ENCODE results near the gene AJUBA. TPM values are rescaled to one million over a fixed set of nuclear protein-coding genes. Genes with fewer than 3 reads are reported as not detected.
"Not testable (repeated sequence)": the region's sequence is repeated elsewhere in the genome, so short reads cannot be mapped to it uniquely, and the experiment has no call there.

Gene AJUBA
- total RNA-seq, 1 donor from 2014 or later: 111 TPM

DNA sequence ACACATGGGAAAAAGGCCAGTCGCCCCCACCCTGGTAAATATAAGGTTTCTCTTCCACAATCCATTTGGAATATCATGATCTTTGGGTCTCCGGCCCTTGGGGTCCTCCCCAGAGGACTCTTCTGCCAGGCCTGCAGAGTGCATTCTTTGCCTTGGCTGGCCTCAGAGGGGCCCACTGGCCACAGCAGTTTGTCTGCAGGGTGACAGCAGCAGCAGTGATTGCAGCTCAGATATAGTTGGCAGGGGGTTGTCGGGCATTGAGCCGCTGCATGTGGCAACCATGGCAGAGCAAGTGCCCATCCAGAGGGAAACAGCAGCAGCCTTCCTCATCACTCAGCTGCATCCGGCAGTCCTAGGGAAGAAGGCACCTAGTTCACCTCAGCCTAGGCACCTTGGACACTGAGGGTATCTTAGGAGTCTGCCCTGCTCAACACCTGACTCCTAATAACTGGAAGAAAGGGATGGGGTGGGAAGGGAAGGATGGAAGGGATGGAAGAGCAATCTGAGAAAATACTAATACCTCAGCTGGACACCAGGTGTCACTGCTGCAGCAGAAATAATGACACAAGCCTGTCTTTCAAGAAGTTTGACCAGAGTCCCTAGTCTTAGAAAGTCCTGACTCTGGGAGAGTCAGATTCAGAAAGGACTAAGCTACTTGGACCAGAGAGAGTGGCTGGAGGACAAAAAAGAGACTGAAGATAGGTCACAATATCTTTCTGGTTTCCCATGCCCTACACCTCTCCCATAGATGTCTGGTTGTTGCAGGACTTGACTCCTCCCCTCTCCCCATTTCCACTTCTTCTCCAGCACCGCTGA is 8.9 kb downstream of the AJUBA start:
- Mint-ChIP-seq H3K27ac (ENCODE audit: unreplicated experiment) (peak overlapping the region; percentile 56), H3K9me3 (ENCODE audit: unreplicated experiment) (no peaks in the 10 kb centered on the region), H3K4me1 (ENCODE audit: unreplicated experiment) (peaks cover 51% of the 10 kb centered on the region), H3K4me3 (ENCODE audit: unreplicated experiment) (peak overlapping the region; percentile 36), H3K36me3 (ENCODE audit: unreplicated experiment) (peaks cover 50% of the 10 kb centered on the region), H3K27me3 (ENCODE audit: unreplicated experiment) (no peaks in the 10 kb centered on the region)
- DNase-seq (ENCODE audit: extremely low spot score, unreplicated experiment): no peak
- TF ChIP-seq CTCF (IDR thresholded peaks at IDR 0.05): peak; percentile 76

DNA sequence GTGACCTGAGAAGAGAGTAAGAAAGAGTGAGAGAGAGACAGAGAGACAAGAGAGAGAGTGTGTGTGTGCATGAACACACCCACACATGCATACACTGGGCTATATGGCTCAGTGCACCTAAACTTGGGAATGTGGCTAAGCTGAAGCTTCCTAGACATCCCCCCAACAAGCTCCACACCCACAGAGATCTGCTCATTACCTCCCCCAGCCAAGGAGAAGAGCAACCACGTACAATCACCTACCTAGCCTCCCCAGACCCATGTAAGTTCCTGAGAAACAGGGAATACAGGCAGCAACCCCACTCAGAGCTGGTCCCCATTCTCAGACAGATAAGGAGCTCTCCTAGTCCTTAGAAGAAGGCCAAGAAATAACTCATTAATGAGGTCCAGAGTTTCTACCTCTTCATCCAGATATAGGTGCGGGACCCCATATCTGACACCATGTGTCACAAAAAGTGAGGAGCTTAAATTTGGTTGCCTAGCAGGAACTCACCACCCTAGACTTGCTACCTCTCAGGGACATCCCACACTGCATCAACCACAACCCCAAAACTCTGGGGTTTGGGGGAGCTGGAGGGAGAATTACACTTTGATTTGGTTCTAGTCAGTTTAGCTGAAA is 9.9 kb downstream of the AJUBA start:
- H3K27ac Mint-ChIP-seq (ENCODE audit: unreplicated experiment): no peak overlapping the region
- no peak overlapping the region for H3K4me3 Mint-ChIP-seq (ENCODE audit: unreplicated experiment)
- H3K27me3 Mint-ChIP-seq (ENCODE audit: unreplicated experiment): no peaks in the 10 kb centered on the region
- peaks cover 41% of the 10 kb centered on the region for H3K4me1 Mint-ChIP-seq (ENCODE audit: unreplicated experiment)
- no peaks in the 10 kb centered on the region for H3K9me3 Mint-ChIP-seq (ENCODE audit: unreplicated experiment)
- TF ChIP-seq CTCF (IDR thresholded peaks at IDR 0.05): no peak
- H3K36me3 Mint-ChIP-seq (ENCODE audit: unreplicated experiment): peaks cover 48% of the 10 kb centered on the region
- DNase-seq (ENCODE audit: extremely low spot score, unreplicated experiment): no peak

GRCh38 chr14:22971152-22971551 is 11.2 kb downstream of the AJUBA start:
- no peak for TF ChIP-seq CTCF (IDR thresholded peaks at IDR 0.05)
- no peak overlapping the region for H3K4me3 Mint-ChIP-seq (ENCODE audit: unreplicated experiment)
- no peaks in the 10 kb centered on the region for H3K9me3 Mint-ChIP-seq (ENCODE audit: unreplicated experiment)
- DNase-seq (ENCODE audit: extremely low spot score, unreplicated experiment): no peak
- peaks cover 28% of the 10 kb centered on the region for H3K4me1 Mint-ChIP-seq (ENCODE audit: unreplicated experiment)
- peaks cover 46% of the 10 kb centered on the region for H3K36me3 Mint-ChIP-seq (ENCODE audit: unreplicated experiment)
- H3K27me3 Mint-ChIP-seq (ENCODE audit: unreplicated experiment): no peaks in the 10 kb centered on the region
- no peak overlapping the region for H3K27ac Mint-ChIP-seq (ENCODE audit: unreplicated experiment)

- no peaks in the 10 kb centered on the region for H3K9me3 Mint-ChIP-seq (ENCODE audit: unreplicated experiment)
- H3K4me1 Mint-ChIP-seq (ENCODE audit: unreplicated experiment): no peaks in the 10 kb centered on the region
- H3K27me3 Mint-ChIP-seq (ENCODE audit: unreplicated experiment): no peaks in the 10 kb centered on the region
- no peak for DNase-seq (ENCODE audit: extremely low spot score, unreplicated experiment)
- no peak for TF ChIP-seq CTCF (IDR thresholded peaks at IDR 0.05)
- no peak overlapping the region for H3K27ac Mint-ChIP-seq (ENCODE audit: unreplicated experiment)
- peaks cover 15% of the 10 kb centered on the region for H3K36me3 Mint-ChIP-seq (ENCODE audit: unreplicated experiment)
- H3K4me3 Mint-ChIP-seq (ENCODE audit: unreplicated experiment): no peak overlapping the region
Measured at GRCh38 chr14:22966783-22967269, 15.5 kb downstream of the AJUBA start.

DNA sequence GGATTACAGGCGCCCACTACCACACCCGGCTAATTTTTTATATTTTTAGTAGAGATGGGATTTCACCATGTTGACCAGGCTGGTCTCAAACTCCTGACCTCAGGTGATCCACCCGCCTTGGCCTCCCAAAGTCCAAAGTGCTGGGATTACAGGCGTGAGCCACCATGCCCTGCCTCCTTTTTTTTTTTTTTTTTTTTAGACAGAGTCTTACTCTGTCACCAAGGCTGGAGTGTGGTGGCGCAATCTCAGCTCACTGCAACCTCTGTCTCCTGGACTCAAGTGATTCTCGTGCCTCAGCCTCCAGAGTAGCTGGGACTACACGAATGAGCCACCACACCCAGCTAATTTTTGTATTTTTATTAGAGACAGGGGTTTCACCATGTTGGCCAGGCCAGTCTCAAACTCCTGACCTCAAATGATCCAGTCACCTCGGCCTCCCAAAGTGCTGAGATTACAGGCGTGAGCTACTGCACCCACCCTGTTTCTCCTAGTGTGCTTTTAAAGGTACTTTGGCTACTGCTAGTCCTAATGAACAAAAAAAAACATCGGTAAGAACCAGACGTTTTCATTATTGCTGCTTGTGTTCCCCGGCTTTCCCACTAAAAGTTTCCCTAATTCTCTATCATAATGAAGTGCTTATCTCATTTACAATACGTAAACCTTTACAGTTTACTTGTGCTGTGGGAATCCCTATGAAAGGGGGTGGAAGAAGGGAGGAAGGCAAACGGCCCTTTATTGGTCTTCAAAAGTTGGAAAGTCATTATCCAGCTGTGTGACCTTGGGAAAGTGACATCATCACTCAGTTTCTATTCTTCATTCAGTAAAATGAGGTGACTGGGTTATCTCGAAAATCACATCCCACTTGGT is 16.2 kb downstream of the AJUBA start:
- H3K36me3 Mint-ChIP-seq (ENCODE audit: unreplicated experiment); H3K9me3 Mint-ChIP-seq (ENCODE audit: unreplicated experiment); H3K4me3 Mint-ChIP-seq (ENCODE audit: unreplicated experiment); DNase-seq (ENCODE audit: extremely low spot score, unreplicated experiment); H3K4me1 Mint-ChIP-seq (ENCODE audit: unreplicated experiment); H3K27ac Mint-ChIP-seq (ENCODE audit: unreplicated experiment); H3K27me3 Mint-ChIP-seq (ENCODE audit: unreplicated experiment): not testable (repeated sequence)

Measured in osteocyte (in vitro differentiated cells).